ENCODE results near the gene SLC23A2.

DNA sequence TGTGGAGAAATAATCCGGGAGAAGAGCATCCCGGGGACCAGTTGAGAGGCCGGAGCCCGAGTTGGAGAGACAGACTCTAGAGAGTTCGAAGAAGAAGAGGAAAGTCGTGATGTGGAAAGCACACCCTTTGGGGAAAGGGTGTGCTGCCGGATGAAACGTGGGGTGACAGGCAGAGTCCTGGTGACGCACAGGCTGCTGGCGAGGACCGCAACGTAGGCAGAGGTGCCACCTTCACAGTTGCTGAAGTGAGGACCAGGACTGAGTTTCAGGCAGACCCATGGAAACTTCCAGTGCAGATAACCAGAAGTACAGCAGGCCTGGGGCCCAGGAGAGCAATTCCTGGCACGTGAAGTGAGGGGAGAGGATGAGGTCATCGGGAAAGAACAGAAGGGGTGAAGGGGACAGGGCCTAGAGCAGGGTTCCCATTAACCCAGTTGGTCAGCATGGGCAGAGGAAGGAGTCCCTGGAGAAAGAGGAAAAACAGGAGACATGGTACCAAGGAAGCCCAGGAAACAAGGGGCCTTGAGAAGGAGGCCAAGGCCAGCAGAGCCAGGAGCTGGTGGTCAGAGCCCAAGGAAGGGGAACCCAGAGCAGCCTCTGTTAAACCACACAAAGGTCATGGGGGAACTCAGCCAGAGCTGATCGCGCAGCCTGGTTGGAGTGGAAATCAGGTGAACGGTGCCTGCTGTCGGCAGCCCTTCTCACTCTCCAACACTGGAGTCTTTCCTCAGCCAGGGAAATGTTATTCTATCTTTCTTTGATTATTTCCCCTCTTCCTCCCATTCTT lies 195.5 kb downstream of the SLC23A2 start:
- TF ChIP-seq CTCF (IDR thresholded peaks at IDR 0.05), result no peak
- TF ChIP-seq POLR2A (IDR thresholded peaks at IDR 0.05), result no peak
